Measurements from ENCODE around the gene GUCY1A2. TPM values are rescaled to one million over a fixed set of nuclear protein-coding genes. Genes with fewer than 3 reads are reported as not detected.

The GUCY1A2 gene
- total RNA-seq, 1 experiment from 2014 or later, result 0.55 TPM

DNA sequence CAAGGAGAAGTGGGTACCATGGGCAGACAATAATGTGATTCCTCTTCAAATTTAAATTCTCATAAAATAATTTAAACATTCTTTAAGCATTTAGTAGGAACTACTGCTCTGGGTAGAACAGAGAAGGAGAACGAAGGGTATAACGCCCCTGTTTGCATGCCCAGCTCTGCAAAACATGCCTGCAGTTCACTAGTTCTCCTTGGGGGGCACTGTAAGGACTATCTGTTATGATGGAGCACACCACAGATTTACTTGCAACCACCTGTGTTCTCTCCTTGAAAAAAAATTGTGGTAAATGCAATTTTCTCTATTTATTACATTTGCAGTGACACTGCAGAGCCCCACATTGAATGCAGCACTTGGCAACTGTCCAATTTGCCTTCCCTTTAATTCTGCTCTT lies 100.3 kb downstream of the GUCY1A2 start:
- Histone ChIP-seq H2BK5ac (ENCODE audit: insufficient read length, low read length) (no peak overlapping the region), H3K4ac (ENCODE audit: low read depth, low read length) (no peak overlapping the region), H3K9me3 (ENCODE audit: control insufficient read depth, low read depth, low read length) (no peaks in the 10 kb centered on the region), H2BK120ac (ENCODE audit: low read depth, low read length, poor library complexity, severe bottlenecking) (no peak overlapping the region), H3K4me1 (ENCODE audit: insufficient read depth, low read length) (no peaks in the 10 kb centered on the region), H2AK5ac (ENCODE audit: insufficient read length, low read length) (no peak overlapping the region), H3K4me2 (ENCODE audit: insufficient read depth, insufficient read length, low read length) (no peak overlapping the region), H4K8ac (replicated peaks; ENCODE audit: insufficient read length, low read depth, low read length) (no peak overlapping the region), H3K56ac (ENCODE audit: insufficient read length, low read depth, low read length) (no peak overlapping the region), H4K5ac (ENCODE audit: insufficient read length, low read depth, low read length) (no peak overlapping the region), H2AFZ (ENCODE audit: low read length) (no peak overlapping the region), H3K27ac (ENCODE audit: insufficient read length, low read depth, low read length) (no peak overlapping the region), H3K14ac (ENCODE audit: insufficient read depth, low read length) (no peak overlapping the region), H3K79me2 (ENCODE audit: insufficient read depth, low read length) (no peaks in the 10 kb centered on the region), H3K27me3 (ENCODE audit: insufficient read depth, low read length) (no peaks in the 10 kb centered on the region), H3K23ac (ENCODE audit: insufficient read length, low read depth, low read length) (no peak overlapping the region), H3K79me1 (ENCODE audit: insufficient read depth, low read depth, low read length, poor library complexity, severe bottlenecking) (no peaks in the 10 kb centered on the region), H2BK12ac (ENCODE audit: insufficient read length, low read depth, low read length) (no peak overlapping the region), H2BK20ac (ENCODE audit: low read depth, low read length, poor library complexity, severe bottlenecking) (no peak overlapping the region), H4K20me1 (ENCODE audit: control insufficient read depth, insufficient read depth, insufficient read length) (no peaks in the 10 kb centered on the region), H3K23me2 (ENCODE audit: insufficient read length, low read depth, low read length, poor library complexity, severe bottlenecking) (no peaks in the 10 kb centered on the region), H2BK15ac (ENCODE audit: low read depth, low read length) (no peak overlapping the region), H4K91ac (ENCODE audit: insufficient read length, low read depth, low read length) (no peak overlapping the region), H3K18ac (ENCODE audit: insufficient read length, low read depth, low read length) (no peak overlapping the region), H3T11ph (ENCODE audit: low read length) (no peak overlapping the region), H3K9ac (ENCODE audit: extremely low read depth, insufficient read length, low read length) (no peak overlapping the region)
- no peaks in the 10 kb centered on the region for H3K27me3 Mint-ChIP-seq (ENCODE audit: low read depth)
- no peaks in the 10 kb centered on the region for H3K4me1 Mint-ChIP-seq
- H3K36me3 Mint-ChIP-seq (ENCODE audit: insufficient read depth in 1 of 3, low read depth in 3 of 3), result no peaks in the 10 kb centered on the region
- TF ChIP-seq, protein P1, sequence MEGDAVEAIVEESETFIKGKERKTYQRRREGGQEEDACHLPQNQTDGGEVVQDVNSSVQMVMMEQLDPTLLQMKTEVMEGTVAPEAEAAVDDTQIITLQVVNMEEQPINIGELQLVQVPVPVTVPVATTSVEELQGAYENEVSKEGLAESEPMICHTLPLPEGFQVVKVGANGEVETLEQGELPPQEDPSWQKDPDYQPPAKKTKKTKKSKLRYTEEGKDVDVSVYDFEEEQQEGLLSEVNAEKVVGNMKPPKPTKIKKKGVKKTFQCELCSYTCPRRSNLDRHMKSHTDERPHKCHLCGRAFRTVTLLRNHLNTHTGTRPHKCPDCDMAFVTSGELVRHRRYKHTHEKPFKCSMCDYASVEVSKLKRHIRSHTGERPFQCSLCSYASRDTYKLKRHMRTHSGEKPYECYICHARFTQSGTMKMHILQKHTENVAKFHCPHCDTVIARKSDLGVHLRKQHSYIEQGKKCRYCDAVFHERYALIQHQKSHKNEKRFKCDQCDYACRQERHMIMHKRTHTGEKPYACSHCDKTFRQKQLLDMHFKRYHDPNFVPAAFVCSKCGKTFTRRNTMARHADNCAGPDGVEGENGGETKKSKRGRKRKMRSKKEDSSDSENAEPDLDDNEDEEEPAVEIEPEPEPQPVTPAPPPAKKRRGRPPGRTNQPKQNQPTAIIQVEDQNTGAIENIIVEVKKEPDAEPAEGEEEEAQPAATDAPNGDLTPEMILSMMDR (conservative IDR thresholded peaks at IDR 0.05), result peak; percentile 61
- no peak overlapping the region for H3K4me3 Mint-ChIP-seq
- H3K9me3 Mint-ChIP-seq, result peaks cover 0 to 3% of the 10 kb centered on the region in 2 experiments; a peak in 1 of 5 replicates
- no CpG with 5 or more reads among the region's 2 CpGs for WGBS (ENCODE audit: extremely low coverage, insufficient read length, low lambda C conversion rate)
- peak; percentile 43 for DNase-seq
- no peak overlapping the region for H3K27ac Mint-ChIP-seq

All from H9 (cell line).